GM12878 (cell line): ENCODE results near the gene CYTH2. TPM values are rescaled to one million over a fixed set of nuclear protein-coding genes. Genes with fewer than 3 reads are reported as not detected.

Experiments
- ATAC-seq: fragments of 200-7000 bp; cut with Tn5 transposase; 3 replicates; pipeline ENCODE4 v1.9.1; 2020; ENCODE audit warnings: mild to moderate bottlenecking, moderate library complexity
- BruUV-seq: library from RNA; stranded (reverse); fragments of 400-500 nt; replicated peaks from 2 replicates; lab custom pipeline; 2021; lab: Mats Ljungman, UMichigan
- CTCF ChIA-PET: fragments of 300-600 bp; sonication (Branson Sonifier 250); formaldehyde crosslinking; extraction: SDS; loops from one replicate; lab custom pipeline; 2021; ENCODE audit warnings: inconsistent platforms; lab: Yijun Ruan, JAX
- POLR2A ChIA-PET: fragments of 350-600 bp; formaldehyde crosslinking; extraction: SDS; loops from one replicate; lab custom pipeline; 2021; ENCODE audit warnings: inconsistent platforms; lab: Charles Lee
- RAD21 ChIA-PET: fragments of 300-600 bp; sonication (Branson Sonifier 250); formaldehyde crosslinking; loops from one replicate; lab custom pipeline; 2023; ENCODE audit warnings: antibody characterized with exemption; ENCODE audit not compliant: unreplicated experiment; lab: Charles Lee
- SMC1A ChIA-PET: fragments of 300-600 bp; sonication (Branson Sonifier 250); formaldehyde crosslinking; loops from one replicate; lab custom pipeline; 2023; ENCODE audit not compliant: unreplicated experiment, uncharacterized antibody; lab: Charles Lee
- DNase-seq: peaks from one replicate; pipeline ENCODE4 v3.0.0-alpha.2; 2011; ENCODE audit warnings: low read depth, low spot score
- FAIRE-seq: peaks from 3 replicates; lab custom pipeline; 2011; peaks lifted over from hg19 to GRCh38; lab: Jason Lieb, UNC
- H2AFZ ChIP-seq: 2 replicates; pipeline ENCODE4 v1.6.0; 2011; ENCODE audit warnings: low read depth, low read length, control low read depth; ENCODE audit not compliant: control insufficient read depth
- H3K27ac ChIP-seq: 2 replicates; pipeline ENCODE4 v1.5.1; 2011; ENCODE audit warnings: control low read depth; ENCODE audit not compliant: control insufficient read depth, insufficient read depth
- H3K27me3 ChIP-seq, 2 experiments: replicated peaks in 1 of 2; 2 replicates each; pipeline versions ENCODE4 v1.6.0 to v1.6.1; 2011; ENCODE audit warnings: low read length in 1 of 2; ENCODE audit not compliant: control insufficient read depth in 2 of 2, insufficient read depth in 2 of 2
- H3K36me3 ChIP-seq, 2 experiments: 2 replicates each; pipeline ENCODE4 v1.5.1; 2011; ENCODE audit warnings: low read length in 1 of 2; ENCODE audit not compliant: control insufficient read depth in 2 of 2, insufficient read depth in 2 of 2
- H3K4me1 ChIP-seq: 2 replicates; pipeline ENCODE4 v1.6.1; 2011; ENCODE audit warnings: mild to moderate bottlenecking, low read length, moderate library complexity, mixed read lengths; ENCODE audit not compliant: control insufficient read depth, insufficient read depth
- H3K4me2 ChIP-seq: 2 replicates; pipeline ENCODE4 v1.6.0; 2011; ENCODE audit warnings: control low read depth; ENCODE audit not compliant: control insufficient read depth, insufficient read depth
- H3K4me3 ChIP-seq: fragments of 200-600 bp; sonication (generic); 2 replicates; pipeline ENCODE4 v1.5.1; 2016
- H3K79me2 ChIP-seq: 2 replicates; pipeline ENCODE4 v1.6.0; 2011; ENCODE audit warnings: low read length; ENCODE audit not compliant: control insufficient read depth, insufficient read depth
- H3K9ac ChIP-seq: 2 replicates; pipeline ENCODE4 v1.8.0; 2011; ENCODE audit warnings: low read length, control low read depth, mixed read lengths; ENCODE audit not compliant: control insufficient read depth, insufficient read depth
- H3K9me3 ChIP-seq: replicated peaks from 3 replicates; pipeline ENCODE4 v1.5.1; 2011; ENCODE audit warnings: mild to moderate bottlenecking, low read length; ENCODE audit not compliant: control insufficient read depth, insufficient read depth
- H4K20me1 ChIP-seq: 2 replicates; pipeline ENCODE4 v1.6.0; 2011; ENCODE audit not compliant: control insufficient read depth, insufficient read depth
- ESRRA ChIP-seq: IDR thresholded peaks from 2 replicates; pipeline ENCODE4 v1.6.1; 2012; ENCODE audit warnings: mild to moderate bottlenecking, low read length, improper control_type of control experiment
- NFYB ChIP-seq: IDR thresholded peaks from 2 replicates; pipeline ENCODE4 v1.6.1; 2011; ENCODE audit warnings: low read depth, mild to moderate bottlenecking, low read length, improper control_type of control experiment, moderate library complexity; ENCODE audit not compliant: insufficient read depth
- RB1 ChIP-seq: fragments of 450-650 bp; formaldehyde crosslinking; IDR thresholded peaks from 2 replicates; pipeline ENCODE4 v1.6.1; 2017; ENCODE audit warnings: mild to moderate bottlenecking, borderline replicate concordance
- YBX1 ChIP-seq: fragments of 450-650 bp; IDR thresholded peaks from 2 replicates; pipeline ENCODE4 v1.6.1; 2016; ENCODE audit warnings: antibody characterized with exemption
- WGBS: methylation state at CpG from one replicate; pipeline ENCODE4 v1.1.6; 2016; ENCODE audit warnings: low lambda C conversion rate; ENCODE audit not compliant: insufficient replicate concordance, insufficient coverage; ENCODE audit errors: missing lambda C conversion rate; 5-methylcytosine and 5-hydroxymethylcytosine counted together
- in situ Hi-C: fragments of 300-500 bp; cut with MboI; formaldehyde crosslinking; loops from 9 replicates; pipeline ENCODE4 v1.14.3; 2018; ENCODE audit warnings: mixed read lengths
- intact Hi-C: fragments of 100-400 bp; cut with micrococcal nuclease; formaldehyde crosslinking; loops from one replicate; pipeline ENCODE4 v1.14.2; 2022; ENCODE audit not compliant: unreplicated experiment
- polyA plus RNA-seq, 11 experiments: library from polyadenylated mRNA; depleted of rRNA in 4 of 11; unstranded in 6 of 11; stranded (reverse) in 5 of 11; fragments of >200 nt; fragmentation: Nextera tagmentation in 4 of 11; fragmentation: Illumina TruSeq in 1 of 11; extraction: Ambion mirVana in 4 of 11; extraction: Trizol in 1 of 11; gene quantifications; 1 replicate in 1 of 11; 2 replicates in 10 of 11; pipeline versions ENCODE4 v1.2.1 to v1.2.3, GENCODE V29; 2011 to 2016; ENCODE audit warnings: inconsistent platforms in 2 of 11, missing spikeins in 2 of 11, low read depth in 1 of 11
- total RNA-seq, 4 experiments: library from RNA; depleted of rRNA in 3 of 4; stranded (reverse); fragments of >200 nt in 3 of 4; fragmentation: Illumina TruSeq in 1 of 4; extraction: Trizol in 1 of 4; gene quantifications; 2 replicates each; pipeline versions ENCODE4 v1.2.1 to v1.2.3, GENCODE V29; 2013 to 2021
- TF ChIP-seq, protein P1 (sequence below): fragments of 450-650 bp; IDR thresholded peaks from 2 replicates; pipeline ENCODE4 v1.6.1; 2016; ENCODE audit warnings: mild to moderate bottlenecking

CYTH2 gene
- total and polyA plus RNA-seq, 10 of the 15 experiments (the other 5 are each of a cell fraction or from before 2014, with no cell fraction given): 1.3 to 31.9 (median 22.2) TPM

DNA sequence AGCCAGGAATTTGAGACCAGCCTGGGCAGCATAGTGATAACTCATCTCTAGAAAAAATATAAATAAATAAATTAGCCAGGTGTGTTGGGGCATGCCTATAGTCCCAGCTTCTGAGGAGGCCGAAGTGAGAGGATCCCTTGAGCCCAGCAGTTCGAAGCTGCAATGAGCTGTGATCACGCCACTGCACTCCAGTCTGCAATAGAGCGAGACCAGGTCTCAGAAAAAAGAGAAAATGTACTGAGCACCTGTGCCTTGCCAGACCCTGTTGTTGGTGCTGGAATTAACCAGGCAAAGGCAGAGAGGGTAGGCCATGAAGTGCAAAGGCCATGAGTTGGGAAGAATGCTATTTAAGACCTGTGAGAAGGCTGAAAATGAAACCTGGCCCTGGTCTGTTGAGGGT lies 2.7 kb downstream of the CYTH2 start:
- 91% methylated on average over 4 of the region's 4 CpGs for WGBS
- Histone ChIP-seq H3K79me2 (peaks cover 9% of the 10 kb centered on the region), H3K9ac (no peak overlapping the region), H3K9me3 (no peaks in the 10 kb centered on the region), H3K27ac (no peak overlapping the region), H3K36me3 (peaks cover 4 to 13% of the 10 kb centered on the region in 2 experiments; a peak in 3 of 4 replicates), H2AFZ (no peak overlapping the region), H3K4me2 (no peak overlapping the region), H4K20me1 (peaks cover 3% of the 10 kb centered on the region; the same call in 1 of the 2 replicates), H3K4me1 (peaks cover 5% of the 10 kb centered on the region; the same call in 1 of the 2 replicates), H3K4me3 (no peak overlapping the region), H3K27me3 (no peaks in the 10 kb centered on the region)
- FAIRE-seq (no peak), ATAC-seq (no peak), DNase-seq (no peak)
- POLR2A ChIA-PET: interaction anchor here (0.7 kb wide), 1 partner anchor 139 kb away, joined by 3 read pairs; no protein-coding TSS in a partner anchor
- SMC1A ChIA-PET: no interaction called here
- TF ChIP-seq ESRRA: no peak
- no peak for TF ChIP-seq NFYB
- TF ChIP-seq YBX1: no peak
- no peak for TF ChIP-seq RB1
- TF ChIP-seq, protein P1, sequence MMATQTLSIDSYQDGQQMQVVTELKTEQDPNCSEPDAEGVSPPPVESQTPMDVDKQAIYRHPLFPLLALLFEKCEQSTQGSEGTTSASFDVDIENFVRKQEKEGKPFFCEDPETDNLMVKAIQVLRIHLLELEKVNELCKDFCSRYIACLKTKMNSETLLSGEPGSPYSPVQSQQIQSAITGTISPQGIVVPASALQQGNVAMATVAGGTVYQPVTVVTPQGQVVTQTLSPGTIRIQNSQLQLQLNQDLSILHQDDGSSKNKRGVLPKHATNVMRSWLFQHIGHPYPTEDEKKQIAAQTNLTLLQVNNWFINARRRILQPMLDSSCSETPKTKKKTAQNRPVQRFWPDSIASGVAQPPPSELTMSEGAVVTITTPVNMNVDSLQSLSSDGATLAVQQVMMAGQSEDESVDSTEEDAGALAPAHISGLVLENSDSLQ: no peak
- RAD21 ChIA-PET: no interaction called here
- intact Hi-C loops (no loop called here), in situ Hi-C loops (no loop called here)
- BruUV-seq: no TSS peak
- CTCF ChIA-PET: interaction anchor here (5.0 kb wide), 1 partner anchor 17 kb away, joined by 27 read pairs; no protein-coding TSS in a partner anchor
